Suprapubic skin (tissue), 4 donors: ENCODE measurements around the gene GDE1. TPM values are rescaled to one million over a fixed set of nuclear protein-coding genes. Genes with fewer than 3 reads are reported as not detected.
A peak's percentile ranks its signal among the peaks of the same experiment; 100 is the strongest.

Experiments
- DNase-seq, 2 donors: peaks; one replicate each; pipeline ENCODE4 v3.0.0-alpha.2; 2019; ENCODE audit warnings: low spot score in 2 of 2
- H3K27ac ChIP-seq: fragments of 200-600 bp; sonication (generic); one replicate; pipeline ENCODE4 v1.5.1; 2019
- H3K27me3 ChIP-seq: fragments of 200-600 bp; sonication (generic); one replicate; pipeline ENCODE4 v1.5.1; 2019
- H3K36me3 ChIP-seq: fragments of 200-600 bp; sonication (generic); one replicate; pipeline ENCODE4 v1.5.1; 2019
- H3K4me1 ChIP-seq: fragments of 200-600 bp; sonication (generic); one replicate; pipeline ENCODE4 v1.5.1; 2019
- H3K4me3 ChIP-seq: fragments of 200-600 bp; sonication (generic); one replicate; pipeline ENCODE4 v1.5.1; 2019; ENCODE audit warnings: mild to moderate bottlenecking
- H3K9me3 ChIP-seq: fragments of 200-600 bp; sonication (generic); one replicate; pipeline ENCODE4 v1.5.1; 2019
- EP300 ChIP-seq: sonication (generic); formaldehyde crosslinking; IDR thresholded peaks from one replicate; pipeline ENCODE4 v1.6.1; 2017; ENCODE audit warnings: antibody characterized with exemption
- POLR2A ChIP-seq, 2 donors: fragments of 450-650 bp; IDR thresholded peaks; one replicate each; pipeline ENCODE4 v1.6.1; 2017; ENCODE audit warnings: antibody characterized with exemption in 2 of 2, mild to moderate bottlenecking in 2 of 2, moderate library complexity in 2 of 2
- POLR2AphosphoS5 ChIP-seq, 3 donors: sonication (generic); formaldehyde crosslinking; IDR thresholded peaks; one replicate each; pipeline ENCODE4 v1.6.1; 2017; ENCODE audit warnings: antibody characterized with exemption in 3 of 3
- WGBS: methylation state at CpG from one replicate; pipeline ENCODE4 v1.1.5; 2018; 5-methylcytosine and 5-hydroxymethylcytosine counted together
- total RNA-seq, 4 donors: library from RNA; depleted of rRNA; stranded (reverse); fragments of >200 nt; gene quantifications; one replicate each; pipeline ENCODE4 v1.1.0, GENCODE V29; 2016
- TF ChIP-seq, protein P1 (sequence below), 2 donors: fragments of 200-600 bp in 1 of 2; fragments of 450-650 bp in 1 of 2; sonication (generic) in 1 of 2; IDR thresholded peaks; one replicate each; pipeline ENCODE4 v1.5.1; 2016 to 2019; ENCODE audit warnings: antibody characterized with exemption in 2 of 2, mild to moderate bottlenecking in 1 of 2, moderate library complexity in 1 of 2

The GDE1 gene
- total RNA-seq, 4 donors from 2014 or later = 32.7 to 58.1 (median 44.7) TPM

DNA sequence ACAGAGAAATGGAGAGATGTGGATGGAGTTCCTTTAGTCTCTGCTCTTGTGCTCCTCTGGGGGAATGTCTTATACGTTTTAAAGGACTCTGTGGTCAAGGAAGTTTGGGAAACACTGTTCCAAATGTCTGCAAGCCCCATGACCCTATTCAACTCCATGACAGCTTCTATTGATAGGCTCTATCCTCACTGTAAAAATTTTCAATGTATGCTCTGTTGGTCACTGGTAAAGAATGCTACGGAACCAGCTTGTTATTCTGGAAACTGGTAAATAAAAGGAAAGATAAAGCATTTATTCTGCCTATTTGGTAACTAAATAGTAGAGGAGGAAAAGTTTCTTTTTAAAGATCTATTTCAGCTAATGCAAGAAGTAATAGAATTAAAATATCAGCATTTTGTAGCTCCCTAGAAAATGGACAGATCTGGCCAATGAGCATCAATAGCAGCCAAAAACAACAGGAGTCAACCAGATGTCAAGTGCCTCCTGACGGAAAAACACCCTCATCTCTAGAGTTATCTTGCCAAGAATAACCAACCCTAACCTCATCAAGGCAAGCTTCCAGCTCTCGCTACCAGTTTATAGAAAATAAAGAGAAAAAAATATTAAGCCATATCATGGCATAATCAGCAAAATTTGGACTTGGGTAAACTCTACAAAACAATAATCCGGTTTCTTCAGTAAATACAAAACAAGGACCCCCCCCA is 16.1 kb downstream of the GDE1 start:
- no peak overlapping the region for H3K4me3 ChIP-seq
- TF ChIP-seq, protein P1, sequence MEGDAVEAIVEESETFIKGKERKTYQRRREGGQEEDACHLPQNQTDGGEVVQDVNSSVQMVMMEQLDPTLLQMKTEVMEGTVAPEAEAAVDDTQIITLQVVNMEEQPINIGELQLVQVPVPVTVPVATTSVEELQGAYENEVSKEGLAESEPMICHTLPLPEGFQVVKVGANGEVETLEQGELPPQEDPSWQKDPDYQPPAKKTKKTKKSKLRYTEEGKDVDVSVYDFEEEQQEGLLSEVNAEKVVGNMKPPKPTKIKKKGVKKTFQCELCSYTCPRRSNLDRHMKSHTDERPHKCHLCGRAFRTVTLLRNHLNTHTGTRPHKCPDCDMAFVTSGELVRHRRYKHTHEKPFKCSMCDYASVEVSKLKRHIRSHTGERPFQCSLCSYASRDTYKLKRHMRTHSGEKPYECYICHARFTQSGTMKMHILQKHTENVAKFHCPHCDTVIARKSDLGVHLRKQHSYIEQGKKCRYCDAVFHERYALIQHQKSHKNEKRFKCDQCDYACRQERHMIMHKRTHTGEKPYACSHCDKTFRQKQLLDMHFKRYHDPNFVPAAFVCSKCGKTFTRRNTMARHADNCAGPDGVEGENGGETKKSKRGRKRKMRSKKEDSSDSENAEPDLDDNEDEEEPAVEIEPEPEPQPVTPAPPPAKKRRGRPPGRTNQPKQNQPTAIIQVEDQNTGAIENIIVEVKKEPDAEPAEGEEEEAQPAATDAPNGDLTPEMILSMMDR (IDR thresholded peaks at IDR 0.05) = no peak
- no peak for TF ChIP-seq POLR2A (IDR thresholded peaks at IDR 0.05)
- no peak for TF ChIP-seq EP300
- TF ChIP-seq POLR2AphosphoS5 (IDR thresholded peaks at IDR 0.05) = no peak
- H3K9me3 ChIP-seq = no peaks in the 10 kb centered on the region
- H3K4me1 ChIP-seq = no peaks in the 10 kb centered on the region
- H3K36me3 ChIP-seq = peaks cover 58% of the 10 kb centered on the region
- no peak for DNase-seq
- no peaks in the 10 kb centered on the region for H3K27me3 ChIP-seq
- WGBS = 70% methylated on average over 5 of the region's 5 CpGs
- no peak overlapping the region for H3K27ac ChIP-seq

DNA sequence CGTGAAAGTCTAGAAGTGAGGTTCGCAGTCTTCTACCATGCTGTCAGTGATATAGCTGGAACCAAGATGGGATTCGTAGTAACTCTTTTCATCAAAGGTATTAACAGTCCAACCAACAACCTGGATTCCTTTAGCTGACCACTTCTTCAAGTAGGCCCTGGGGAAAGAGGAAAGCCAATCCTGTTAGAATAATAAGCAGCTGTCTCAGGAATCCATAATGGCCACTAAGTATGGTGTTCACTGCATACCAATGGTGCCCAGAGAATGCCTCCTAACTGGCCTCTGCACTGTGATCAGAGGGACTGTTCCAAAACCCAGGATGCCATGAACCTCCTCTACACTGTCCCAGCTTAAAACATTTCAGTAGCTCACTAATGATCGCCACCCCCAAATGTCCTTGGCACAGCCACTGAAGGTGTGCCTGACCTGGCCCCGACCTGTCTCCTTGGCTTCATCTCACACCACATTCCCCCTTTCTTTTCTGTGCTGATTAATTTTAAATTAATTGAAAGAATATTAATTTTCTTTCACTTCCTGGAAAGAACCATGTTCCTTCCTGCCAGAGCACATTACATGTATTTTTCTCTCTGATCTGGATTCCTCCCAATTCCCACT is 18.3 kb downstream of the GDE1 start:
- Histone ChIP-seq H3K4me3 (no peak overlapping the region), H3K9me3 (no peaks in the 10 kb centered on the region), H3K27me3 (no peaks in the 10 kb centered on the region), H3K4me1 (no peaks in the 10 kb centered on the region), H3K27ac (no peak overlapping the region), H3K36me3 (peaks cover 65% of the 10 kb centered on the region)
- TF ChIP-seq POLR2AphosphoS5 (IDR thresholded peaks at IDR 0.05) (no peak), POLR2A (IDR thresholded peaks at IDR 0.05) (no peak), EP300 (no peak)
- TF ChIP-seq, protein P1 (IDR thresholded peaks at IDR 0.05) = no peak
- DNase-seq = no peak
- WGBS = 87% methylated on average over 5 of the region's 5 CpGs

GRCh38 chr16:19502395-19503131 is 19.3 kb downstream of the GDE1 start:
- DNase-seq = peak; percentile 77 to 83
- peaks cover 62% of the 10 kb centered on the region for H3K36me3 ChIP-seq
- no peaks in the 10 kb centered on the region for H3K4me1 ChIP-seq
- no peaks in the 10 kb centered on the region for H3K9me3 ChIP-seq
- no peaks in the 10 kb centered on the region for H3K27me3 ChIP-seq
- H3K4me3 ChIP-seq = no peak overlapping the region
- no peak for TF ChIP-seq EP300
- TF ChIP-seq, protein P1 (IDR thresholded peaks at IDR 0.05) = peak; percentile 38 to 63
- 94% methylated on average over 3 of the region's 3 CpGs for WGBS
- no peak overlapping the region for H3K27ac ChIP-seq

DNA sequence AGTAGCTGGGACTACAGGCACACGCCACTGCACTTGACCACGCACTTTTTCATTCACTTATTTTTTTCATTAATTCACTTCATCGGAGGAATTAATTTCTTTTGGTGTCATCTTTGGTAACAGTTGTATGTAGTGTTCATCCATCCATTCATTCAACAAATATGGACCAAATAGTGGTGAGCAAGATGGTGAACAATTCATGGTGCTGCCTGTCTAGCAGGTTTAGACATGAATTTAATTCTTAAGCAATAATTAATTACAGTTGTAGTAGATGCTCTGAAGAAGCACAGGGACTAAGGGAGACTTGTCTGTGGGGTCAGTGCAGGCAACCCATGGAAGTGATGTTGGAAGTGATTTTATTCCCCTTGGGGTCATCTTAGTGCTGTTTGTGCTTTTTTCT is 22.4 kb downstream of the GDE1 start:
- Histone ChIP-seq H3K27me3 (no peaks in the 10 kb centered on the region), H3K4me1 (no peaks in the 10 kb centered on the region), H3K9me3 (no peaks in the 10 kb centered on the region), H3K4me3 (no peak overlapping the region), H3K36me3 (peaks cover 50% of the 10 kb centered on the region), H3K27ac (no peak overlapping the region)
- WGBS = 96% methylated on average over 3 of the region's 3 CpGs
- TF ChIP-seq, protein P1 (IDR thresholded peaks at IDR 0.05) = no peak
- no peak for TF ChIP-seq EP300
- no peak for TF ChIP-seq POLR2AphosphoS5 (IDR thresholded peaks at IDR 0.05)
- TF ChIP-seq POLR2A (IDR thresholded peaks at IDR 0.05) = no peak
- DNase-seq = no peak

- WGBS = 76% methylated on average over 5 of the region's 5 CpGs
- H3K27me3 ChIP-seq = no peaks in the 10 kb centered on the region
- TF ChIP-seq EP300 (no peak), POLR2A (IDR thresholded peaks at IDR 0.05) (no peak), POLR2AphosphoS5 (IDR thresholded peaks at IDR 0.05) (no peak)
- TF ChIP-seq, protein P1 (IDR thresholded peaks at IDR 0.05) = no peak
- DNase-seq = no peak
- no peaks in the 10 kb centered on the region for H3K4me1 ChIP-seq
- H3K36me3 ChIP-seq = peaks cover 47% of the 10 kb centered on the region
- no peaks in the 10 kb centered on the region for H3K9me3 ChIP-seq
- no peak overlapping the region for H3K27ac ChIP-seq
- H3K4me3 ChIP-seq = no peak overlapping the region
These were observed 22.9 kb downstream of the GDE1 start for GRCh38 chr16:19499006-19499405.
